WTC11 (cell line): ENCODE measurements around the gene PDE4A. TPM values are rescaled to one million over a fixed set of nuclear protein-coding genes. Genes with fewer than 3 reads are reported as not detected.
"Not testable (repeated sequence)": the region's sequence is repeated elsewhere in the genome, so short reads cannot be mapped to it uniquely, and the experiment has no call there.

ENCODE experiments used
- ATAC-seq: fragments of 200-7000 bp; cut with Tn5 transposase; 2 replicates; pipeline ENCODE4 v1.10.0; 2021; ENCODE audit warnings: mild to moderate bottlenecking, moderate library complexity
- CTCF ChIA-PET: fragments of 300-600 bp; sonication (Branson Sonifier 250); formaldehyde crosslinking; loops from one replicate; lab custom pipeline; 2021; ENCODE audit warnings: antibody characterized with exemption; lab: Charles Lee
- POLR2A ChIA-PET: fragments of 350-600 bp; sonication (Branson Sonifier 250); formaldehyde crosslinking; loops from one replicate; lab custom pipeline; 2021; ENCODE audit warnings: antibody characterized with exemption; lab: Charles Lee
- DNase-seq: peaks from one replicate; pipeline ENCODE4 v3.0.0; 2021; ENCODE audit warnings: low spot score
- H3K27ac Mint-ChIP-seq: 2 replicates; pipeline ENCODE4 v1.8.0; 2021; ENCODE audit warnings: mixed read lengths
- H3K27me3 Mint-ChIP-seq: 2 replicates; pipeline ENCODE4 v1.8.0; 2021; ENCODE audit warnings: low read depth, mild to moderate bottlenecking, moderate library complexity, mixed read lengths
- H3K36me3 Mint-ChIP-seq: 2 replicates; pipeline ENCODE4 v1.8.0; 2021; ENCODE audit warnings: mixed read lengths
- H3K4me1 Mint-ChIP-seq: 2 replicates; pipeline ENCODE4 v1.8.0; 2022; ENCODE audit warnings: mixed read lengths
- H3K4me3 Mint-ChIP-seq: 2 replicates; pipeline ENCODE4 v1.8.0; 2021; ENCODE audit warnings: mild to moderate bottlenecking, moderate library complexity, mixed read lengths
- H3K9me3 Mint-ChIP-seq: 2 replicates; pipeline ENCODE4 v1.8.0; 2021; ENCODE audit warnings: mixed read lengths
- CTCF ChIP-seq: fragments of 200-600 bp; IDR thresholded peaks from 2 replicates; pipeline ENCODE4 v1.8.0; 2022; ENCODE audit warnings: antibody characterized with exemption
- E2F4 ChIP-seq: sonication (generic); formaldehyde crosslinking; IDR thresholded peaks from 2 replicates; pipeline ENCODE4 v1.8.1; 2022; ENCODE audit warnings: low read depth, mild to moderate bottlenecking, moderate library complexity, missing genetic modification reagents, borderline replicate concordance
- E2F5 ChIP-seq: sonication (generic); formaldehyde crosslinking; IDR thresholded peaks from 2 replicates; pipeline ENCODE4 v1.8.1; 2022; ENCODE audit warnings: mild to moderate bottlenecking, moderate library complexity, missing genetic modification reagents
- IRF1 ChIP-seq: sonication (generic); formaldehyde crosslinking; IDR thresholded peaks from 2 replicates; pipeline ENCODE4 v1.8.0; 2023; ENCODE audit warnings: missing genetic modification reagents
- NFYB ChIP-seq: sonication (generic); formaldehyde crosslinking; conservative IDR thresholded peaks from 2 replicates; pipeline ENCODE4 v1.8.0; 2022; ENCODE audit warnings: low read depth, missing genetic modification reagents
- PRDM15 ChIP-seq: sonication (generic); formaldehyde crosslinking; IDR thresholded peaks from 2 replicates; pipeline ENCODE4 v1.8.0; 2022; ENCODE audit warnings: missing genetic modification reagents
- PRRX2 ChIP-seq: fragments of 250-450 bp; sonication (Bioruptor Pico); IDR thresholded peaks from 2 replicates; pipeline ENCODE4 v1.8.0; 2021; ENCODE audit warnings: mild to moderate bottlenecking
- ZBTB21 ChIP-seq: sonication (generic); formaldehyde crosslinking; IDR thresholded peaks from 2 replicates; pipeline ENCODE4 v1.8.1; 2023; ENCODE audit warnings: mild to moderate bottlenecking, missing genetic modification reagents, borderline replicate concordance
- ZNF232 ChIP-seq: sonication (generic); formaldehyde crosslinking; IDR thresholded peaks from 2 replicates; pipeline ENCODE4 v1.8.0; 2022; ENCODE audit warnings: mild to moderate bottlenecking, missing genetic modification reagents
- ZNF423 ChIP-seq: fragments of 250-450 bp; sonication (Bioruptor Pico); IDR thresholded peaks from 2 replicates; pipeline ENCODE4 v2.1.2; 2022; ENCODE audit warnings: mild to moderate bottlenecking, moderate library complexity
- ZNF671 ChIP-seq: fragments of 250-450 bp; sonication (Bioruptor Pico); IDR thresholded peaks from 2 replicates; pipeline ENCODE4 v1.8.0; 2021; ENCODE audit warnings: mild to moderate bottlenecking
- total RNA-seq: library from RNA; stranded (reverse); gene quantifications from 3 replicates; pipeline ENCODE4 v1.2.3, GENCODE V29; 2021
- TF ChIP-seq, protein P1 (sequence below): sonication (generic); formaldehyde crosslinking; IDR thresholded peaks from 2 replicates; pipeline ENCODE4 v1.8.1; 2022; ENCODE audit warnings: mild to moderate bottlenecking, missing genetic modification reagents, moderate library complexity, borderline replicate concordance

The PDE4A gene
- total RNA-seq, 1 experiment from 2014 or later: 5.9 TPM

GRCh38 chr19:10408511-10409283 is 11.6 kb upstream of the PDE4A start:
- no peak overlapping the region for H3K4me3 Mint-ChIP-seq
- H3K36me3 Mint-ChIP-seq: no peaks in the 10 kb centered on the region
- POLR2A ChIA-PET: no interaction called here
- no peak overlapping the region for H3K27ac Mint-ChIP-seq
- CTCF ChIA-PET: interaction anchor here (1.3 to 8.3 kb wide), 3 partner anchors 8 to 150 kb away, joined by 3 to 229 read pairs (median 5); no protein-coding TSS in a partner anchor
- peaks cover 83% of the 10 kb centered on the region for H3K27me3 Mint-ChIP-seq
- TF ChIP-seq CTCF (no peak), ZNF671 (no peak), E2F4 (CRISPR knock-in tag) (no peak), ZBTB21 (CRISPR knock-in tag) (no peak), IRF1 (CRISPR knock-in tag) (no peak), ZNF423 (no peak), E2F5 (CRISPR knock-in tag) (no peak), PRRX2 (CRISPR knock-in tag) (no peak), NFYB (no peak), PRDM15 (CRISPR knock-in tag) (no peak), ZNF232 (CRISPR knock-in tag) (no peak)
- TF ChIP-seq, protein P1, sequence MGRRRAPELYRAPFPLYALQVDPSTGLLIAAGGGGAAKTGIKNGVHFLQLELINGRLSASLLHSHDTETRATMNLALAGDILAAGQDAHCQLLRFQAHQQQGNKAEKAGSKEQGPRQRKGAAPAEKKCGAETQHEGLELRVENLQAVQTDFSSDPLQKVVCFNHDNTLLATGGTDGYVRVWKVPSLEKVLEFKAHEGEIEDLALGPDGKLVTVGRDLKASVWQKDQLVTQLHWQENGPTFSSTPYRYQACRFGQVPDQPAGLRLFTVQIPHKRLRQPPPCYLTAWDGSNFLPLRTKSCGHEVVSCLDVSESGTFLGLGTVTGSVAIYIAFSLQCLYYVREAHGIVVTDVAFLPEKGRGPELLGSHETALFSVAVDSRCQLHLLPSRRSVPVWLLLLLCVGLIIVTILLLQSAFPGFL (CRISPR knock-in tag): no peak
- DNase-seq (no peak), ATAC-seq (no peak)
- H3K9me3 Mint-ChIP-seq: no peaks in the 10 kb centered on the region
- H3K4me1 Mint-ChIP-seq: peaks cover 5% of the 10 kb centered on the region; the same call in 1 of the 2 replicates

DNA sequence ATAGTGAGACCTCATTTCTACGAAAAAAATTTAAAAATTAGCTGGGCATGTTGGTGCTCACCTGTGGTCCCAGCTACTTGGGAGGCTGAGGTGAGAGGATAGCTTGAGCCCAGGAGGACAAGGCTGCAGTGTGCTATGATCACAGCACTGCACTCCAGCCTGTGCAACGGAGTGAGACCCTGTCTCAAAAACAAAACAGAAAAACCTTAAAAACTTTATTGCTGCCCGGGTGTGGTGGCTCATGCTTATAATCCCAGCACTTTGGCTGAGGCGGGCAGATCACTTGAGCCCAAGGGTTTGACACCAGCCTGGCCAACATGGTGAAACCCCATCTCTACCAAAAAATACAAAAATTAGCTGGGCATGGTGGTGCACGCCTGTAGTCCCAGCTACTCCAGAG is 9.1 kb upstream of the PDE4A start:
- H3K36me3 Mint-ChIP-seq, H3K4me1 Mint-ChIP-seq, POLR2A ChIA-PET, H3K27ac Mint-ChIP-seq, H3K4me3 Mint-ChIP-seq, H3K9me3 Mint-ChIP-seq, DNase-seq, ATAC-seq: not testable (repeated sequence)
- H3K27me3 Mint-ChIP-seq: peaks cover 83% of the 10 kb centered on the region
- CTCF ChIA-PET: interaction anchor here (1.2 to 2.4 kb wide), 3 partner anchors 10 to 68 kb away, joined by 4 to 8 read pairs (median 4); no protein-coding TSS in a partner anchor
